CD4-positive, alpha-beta T cell (primary cell): ENCODE results near the gene RXFP4. TPM values are rescaled to one million over a fixed set of nuclear protein-coding genes. Genes with fewer than 3 reads are reported as not detected.

Experiments
- ATAC-seq: fragments of 200-7000 bp; cut with Tn5 transposase; one replicate; pipeline ENCODE4 v1.10.0; 2022; ENCODE audit warnings: mild to moderate bottlenecking; ENCODE audit not compliant: poor library complexity
- CTCF ChIA-PET: fragments of 350-600 bp; sonication (Branson Sonifier 250); formaldehyde crosslinking; loops from one replicate; lab custom pipeline; 2021; ENCODE audit warnings: antibody characterized with exemption, inconsistent platforms; lab: Charles Lee
- POLR2A ChIA-PET: fragments of 350-600 bp; sonication (Branson Sonifier 250); formaldehyde crosslinking; loops from one replicate; lab custom pipeline; 2021; ENCODE audit warnings: antibody characterized with exemption, inconsistent platforms; lab: Charles Lee
- DNase-seq, 14 experiments: peaks; one replicate each; pipeline ENCODE4 v3.0.0-alpha.2; 2013 to 2020; ENCODE audit warnings: mixed read lengths in 2 of 14
- H3K27ac ChIP-seq, 2 donors: one replicate each; pipeline versions ENCODE4 v1.5.1 to v1.7.0; 2013; ENCODE audit warnings: low read length in 2 of 2, low read depth in 1 of 2, mild to moderate bottlenecking in 1 of 2
- H3K27me3 ChIP-seq, 2 experiments: 1 replicate in 1 of 2; 2 replicates in 1 of 2; pipeline versions ENCODE4 v1.6.1 to v1.7.0; 2013; ENCODE audit warnings: low read length in 2 of 2, control low read depth in 1 of 2, mild to moderate bottlenecking in 1 of 2, moderate library complexity in 1 of 2; ENCODE audit not compliant: insufficient read depth in 2 of 2, control insufficient read depth in 1 of 2
- H3K36me3 ChIP-seq: one replicate; pipeline ENCODE4 v1.6.1; 2013; ENCODE audit warnings: low read length, control low read depth; ENCODE audit not compliant: insufficient read depth
- H3K4me1 ChIP-seq: one replicate; pipeline ENCODE4 v1.6.1; 2013; ENCODE audit warnings: low read length, control low read depth; ENCODE audit not compliant: insufficient read depth
- H3K4me3 ChIP-seq: one replicate; pipeline ENCODE4 v1.5.1; 2013; ENCODE audit warnings: mild to moderate bottlenecking, low read length, moderate library complexity
- H3K9me3 ChIP-seq, 2 experiments: 1 replicate in 1 of 2; 2 replicates in 1 of 2; pipeline versions ENCODE4 v1.6.1 to v1.7.0; 2013; ENCODE audit warnings: low read length in 2 of 2, mild to moderate bottlenecking in 2 of 2, control low read depth in 1 of 2, moderate library complexity in 1 of 2; ENCODE audit not compliant: control insufficient read depth in 1 of 2, insufficient read depth in 1 of 2
- H3K27ac Mint-ChIP-seq: one replicate; pipeline ENCODE4 v1.8.0; 2020; ENCODE audit warnings: mixed read lengths
- H3K27me3 Mint-ChIP-seq: one replicate; pipeline ENCODE4 v1.8.0; 2021; ENCODE audit warnings: mixed read lengths
- H3K36me3 Mint-ChIP-seq: one replicate; pipeline ENCODE4 v1.8.0; 2021; ENCODE audit warnings: low read depth, mixed read lengths
- H3K4me1 Mint-ChIP-seq: one replicate; pipeline ENCODE4 v1.8.0; 2021; ENCODE audit warnings: low read depth, mixed read lengths
- H3K4me3 Mint-ChIP-seq: one replicate; pipeline ENCODE4 v1.8.0; 2020; ENCODE audit warnings: mild to moderate bottlenecking, mixed read lengths
- H3K9me3 Mint-ChIP-seq: one replicate; pipeline ENCODE4 v1.8.0; 2020; ENCODE audit warnings: mixed read lengths
- CTCF ChIP-seq: fragments of 200-600 bp; IDR thresholded peaks from one replicate; pipeline ENCODE4 v1.8.0; 2022; ENCODE audit warnings: antibody characterized with exemption, mild to moderate bottlenecking
- intact Hi-C, 2 experiments: fragments of 100-400 bp; cut with DNase I in 1 of 2; cut with micrococcal nuclease in 1 of 2; formaldehyde crosslinking; loops; one replicate each; pipeline versions ENCODE4 v1.15.1 to v1.9.0; 2023 to 2025; cut with DNase I, micrococcal nuclease
- total RNA-seq, 174 experiments: library from RNA in 2 of 174; stranded (reverse) in 2 of 174; gene quantifications; one replicate each; pipeline ENCODE4 v1.2.3 and lab custom pipeline; 2021 to 2026

RXFP4 gene
- total RNA-seq, 2 experiments from 2014 or later: not detected

GRCh38 chr1:155913969-155914757, 27.3 kb upstream of the RXFP4 start:
- no peaks in the 10 kb centered on the region for H3K27me3 Mint-ChIP-seq
- no peak overlapping the region for H3K27ac Mint-ChIP-seq
- CTCF ChIA-PET: interaction anchor here (1.1 kb wide), 1 partner anchor 10 kb away, joined by 3 read pairs; no protein-coding TSS in a partner anchor

GRCh38 chr1:155918660-155919059, 22.8 kb upstream of the RXFP4 start:
- intact Hi-C loops: loop anchor here in 1 of 2 experiments (10.0 kb wide), 1 partner anchor 64 kb away; the partner anchor contains the start of genes GON4L and SYT11
- no peak for ATAC-seq
- no peak overlapping the region for H3K4me3 Mint-ChIP-seq
- no peaks in the 10 kb centered on the region for H3K4me1 Mint-ChIP-seq
- H3K36me3 ChIP-seq: peaks cover 96% of the 10 kb centered on the region
- no peaks in the 10 kb centered on the region for H3K27me3 ChIP-seq
- H3K4me3 ChIP-seq: no peak overlapping the region
- H3K9me3 Mint-ChIP-seq: no peaks in the 10 kb centered on the region
- no peaks in the 10 kb centered on the region for H3K4me1 ChIP-seq
- POLR2A ChIA-PET: interaction anchor here (0.7 to 0.8 kb wide), 2 partner anchors 62 to 664 kb away, joined by 3 read pairs; partner anchors contain the start of gene GON4L
- CTCF ChIA-PET: no interaction called here
- no peak for DNase-seq
- no peak for TF ChIP-seq CTCF
- no peak overlapping the region for H3K27ac ChIP-seq
- H3K27me3 Mint-ChIP-seq: no peaks in the 10 kb centered on the region
- H3K36me3 Mint-ChIP-seq: peaks cover 88% of the 10 kb centered on the region
- H3K9me3 ChIP-seq: no peaks in the 10 kb centered on the region
- H3K27ac Mint-ChIP-seq: no peak overlapping the region

More at GRCh38 chr1:155913969-155914757, 27.3 kb upstream of the RXFP4 start:
- H3K4me1 Mint-ChIP-seq: peaks cover 24% of the 10 kb centered on the region
- ATAC-seq: no peak
- no peak for TF ChIP-seq CTCF
- Histone ChIP-seq H3K4me1 (peaks cover 22% of the 10 kb centered on the region), H3K36me3 (peaks cover 70% of the 10 kb centered on the region), H3K27me3 (no peaks in the 10 kb centered on the region), H3K9me3 (no peaks in the 10 kb centered on the region), H3K4me3 (no peak overlapping the region), H3K27ac (no peak overlapping the region)
- peaks cover 87% of the 10 kb centered on the region for H3K36me3 Mint-ChIP-seq
- POLR2A ChIA-PET: interaction anchor here (2.4 kb wide), 1 partner anchor 20 kb away, joined by 8 read pairs; the partner anchor contains the start of gene KHDC4
- DNase-seq: no peak
- peak overlapping the region; percentile 2 for H3K4me3 Mint-ChIP-seq
- H3K9me3 Mint-ChIP-seq: no peaks in the 10 kb centered on the region
- intact Hi-C loops: loop anchor here (5.0 to 10.0 kb wide), 2 partner anchors 59 to 143 kb away; partner anchors contain the start of genes GON4L (in 1 of the 2) and SYT11 (in 1 of the 2)

- Mint-ChIP-seq H3K9me3 (no peaks in the 10 kb centered on the region), H3K27me3 (no peaks in the 10 kb centered on the region), H3K36me3 (peaks cover 86% of the 10 kb centered on the region), H3K4me1 (no peaks in the 10 kb centered on the region), H3K4me3 (no peak overlapping the region), H3K27ac (no peak overlapping the region)
- ATAC-seq (no peak), DNase-seq (no peak)
- no peak for TF ChIP-seq CTCF
- H3K4me1 ChIP-seq: no peaks in the 10 kb centered on the region
- H3K4me3 ChIP-seq: no peak overlapping the region
- no peaks in the 10 kb centered on the region for H3K27me3 ChIP-seq
- CTCF ChIA-PET: no interaction called here
- intact Hi-C loops: loop anchor here in 1 of 2 experiments (10.0 kb wide), 1 partner anchor 65 kb away; the partner anchor contains the start of genes GON4L and SYT11
- H3K9me3 ChIP-seq: no peaks in the 10 kb centered on the region
- H3K36me3 ChIP-seq: peaks cover 96% of the 10 kb centered on the region
- H3K27ac ChIP-seq: no peak overlapping the region
- POLR2A ChIA-PET: interaction anchor here (1.4 kb wide), 1 partner anchor 15 kb away, joined by 3 read pairs; no protein-coding TSS in a partner anchor
These were observed 21.6 kb upstream of the RXFP4 start for GRCh38 chr1:155919801-155920200.
